ENCODE measurements around the gene HTR2C. TPM values are rescaled to one million over a fixed set of nuclear protein-coding genes. Genes with fewer than 3 reads are reported as not detected.
"Not testable (repeated sequence)": the region's sequence is repeated elsewhere in the genome, so short reads cannot be mapped to it uniquely, and the experiment has no call there.

HTR2C gene
- total RNA-seq, 1 donor from 2014 or later, result 0.34 TPM

DNA sequence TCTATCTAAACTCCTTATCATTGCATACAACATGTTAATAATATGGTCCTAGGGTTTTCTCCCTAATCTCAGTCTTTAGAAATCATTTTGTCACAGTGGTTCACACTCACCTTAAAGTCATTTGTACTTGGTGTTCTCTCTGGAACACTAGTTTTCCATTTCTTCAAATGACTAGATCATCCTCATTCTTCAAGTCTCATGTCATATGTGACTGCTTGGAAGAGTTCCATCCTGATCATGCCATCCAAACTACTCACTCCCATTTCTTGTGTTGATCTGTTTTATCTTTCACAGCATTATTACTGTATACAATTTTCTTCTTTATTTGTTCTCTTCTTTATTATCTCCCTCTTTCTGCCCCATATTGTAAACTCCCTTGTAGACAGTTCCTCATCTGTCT is 66.5 kb downstream of the HTR2C start:
- Mint-ChIP-seq H3K27me3 (peaks cover 8% of the 10 kb centered on the region), H3K9me3 (no peaks in the 10 kb centered on the region), H3K4me1 (ENCODE audit: unreplicated experiment) (no peaks in the 10 kb centered on the region), H3K27ac (no peak overlapping the region), H3K4me3 (no peak overlapping the region), H3K36me3 (no peaks in the 10 kb centered on the region)
- TF ChIP-seq, protein P1, sequence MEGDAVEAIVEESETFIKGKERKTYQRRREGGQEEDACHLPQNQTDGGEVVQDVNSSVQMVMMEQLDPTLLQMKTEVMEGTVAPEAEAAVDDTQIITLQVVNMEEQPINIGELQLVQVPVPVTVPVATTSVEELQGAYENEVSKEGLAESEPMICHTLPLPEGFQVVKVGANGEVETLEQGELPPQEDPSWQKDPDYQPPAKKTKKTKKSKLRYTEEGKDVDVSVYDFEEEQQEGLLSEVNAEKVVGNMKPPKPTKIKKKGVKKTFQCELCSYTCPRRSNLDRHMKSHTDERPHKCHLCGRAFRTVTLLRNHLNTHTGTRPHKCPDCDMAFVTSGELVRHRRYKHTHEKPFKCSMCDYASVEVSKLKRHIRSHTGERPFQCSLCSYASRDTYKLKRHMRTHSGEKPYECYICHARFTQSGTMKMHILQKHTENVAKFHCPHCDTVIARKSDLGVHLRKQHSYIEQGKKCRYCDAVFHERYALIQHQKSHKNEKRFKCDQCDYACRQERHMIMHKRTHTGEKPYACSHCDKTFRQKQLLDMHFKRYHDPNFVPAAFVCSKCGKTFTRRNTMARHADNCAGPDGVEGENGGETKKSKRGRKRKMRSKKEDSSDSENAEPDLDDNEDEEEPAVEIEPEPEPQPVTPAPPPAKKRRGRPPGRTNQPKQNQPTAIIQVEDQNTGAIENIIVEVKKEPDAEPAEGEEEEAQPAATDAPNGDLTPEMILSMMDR (conservative IDR thresholded peaks at IDR 0.05), result no peak
- no peak for DNase-seq (ENCODE audit: extremely low spot score, unreplicated experiment)

DNA sequence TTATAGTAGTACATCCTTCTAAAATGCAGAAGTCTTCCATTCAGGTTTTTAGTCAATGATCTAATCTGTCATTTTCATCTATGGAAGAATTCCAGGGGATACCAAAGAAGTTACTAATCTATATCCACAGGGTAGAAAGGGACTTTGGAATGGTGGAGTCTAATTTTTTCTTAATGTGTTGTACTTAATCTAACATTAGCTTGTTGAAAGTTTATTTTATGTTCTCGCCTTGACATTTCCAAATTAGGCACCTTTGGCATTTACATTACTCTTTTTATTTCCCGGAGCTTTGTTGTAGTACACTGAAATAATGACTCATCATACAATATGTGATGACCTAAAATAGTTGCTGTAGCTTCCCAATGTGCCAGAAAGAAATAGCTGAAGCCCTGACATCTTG is 91.5 kb downstream of the HTR2C start:
- no peak for DNase-seq (ENCODE audit: extremely low spot score, unreplicated experiment)
- H3K27ac Mint-ChIP-seq, result no peak overlapping the region
- H3K27me3 Mint-ChIP-seq, result no peaks in the 10 kb centered on the region
- TF ChIP-seq, protein P1 (conservative IDR thresholded peaks at IDR 0.05), result no peak
- H3K4me1 Mint-ChIP-seq (ENCODE audit: unreplicated experiment), result no peaks in the 10 kb centered on the region
- no peaks in the 10 kb centered on the region for H3K9me3 Mint-ChIP-seq
- H3K4me3 Mint-ChIP-seq, result no peak overlapping the region
- no peaks in the 10 kb centered on the region for H3K36me3 Mint-ChIP-seq

DNA sequence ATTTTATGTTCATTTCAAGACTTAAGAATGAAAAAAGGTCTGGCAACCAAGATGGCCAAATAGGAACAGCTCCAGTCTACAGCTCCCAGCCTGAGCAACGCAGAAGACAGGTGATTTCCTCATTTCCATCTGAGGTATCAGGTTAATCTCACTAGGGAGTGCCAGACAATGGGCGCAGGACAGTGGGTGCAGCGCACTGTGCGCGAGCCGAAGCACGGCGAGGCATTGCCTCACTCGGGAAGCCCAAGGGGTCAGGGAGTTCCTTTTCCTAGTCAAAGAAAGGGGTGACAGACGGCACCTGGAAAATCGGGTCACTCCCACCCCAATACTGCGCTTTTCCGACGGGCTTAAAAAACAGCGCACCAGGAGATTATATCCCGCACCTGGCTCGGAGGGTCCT is 116.6 kb downstream of the HTR2C start:
- not testable (repeated sequence) for DNase-seq (ENCODE audit: extremely low spot score, unreplicated experiment); H3K9me3 Mint-ChIP-seq; H3K27ac Mint-ChIP-seq; H3K4me1 Mint-ChIP-seq (ENCODE audit: unreplicated experiment); H3K27me3 Mint-ChIP-seq; H3K36me3 Mint-ChIP-seq; H3K4me3 Mint-ChIP-seq

DNA sequence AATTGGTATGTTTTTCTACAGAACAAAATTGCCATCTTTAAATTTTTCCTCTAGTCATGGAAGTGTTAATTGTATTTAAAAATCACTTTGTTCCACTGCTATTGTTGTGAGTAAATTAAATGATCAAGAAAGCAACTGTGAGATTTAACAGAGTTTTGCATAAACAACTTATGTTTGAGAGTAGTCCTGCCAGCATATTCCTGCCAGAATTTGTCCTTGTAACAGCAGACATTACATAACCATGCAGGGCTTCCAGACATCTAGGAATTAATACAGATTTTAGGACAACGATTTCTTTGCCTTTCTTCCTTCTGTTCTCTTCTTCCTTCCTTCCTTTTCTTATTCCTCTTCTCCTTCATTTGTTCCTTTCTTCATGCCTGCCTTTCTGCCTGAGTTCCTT is 125.5 kb downstream of the HTR2C start:
- no peaks in the 10 kb centered on the region for H3K36me3 Mint-ChIP-seq
- DNase-seq (ENCODE audit: extremely low spot score, unreplicated experiment), result no peak
- no peaks in the 10 kb centered on the region for H3K9me3 Mint-ChIP-seq
- H3K27me3 Mint-ChIP-seq, result peaks cover 4% of the 10 kb centered on the region
- H3K27ac Mint-ChIP-seq, result no peak overlapping the region
- TF ChIP-seq, protein P1 (conservative IDR thresholded peaks at IDR 0.05), result no peak
- no peaks in the 10 kb centered on the region for H3K4me1 Mint-ChIP-seq (ENCODE audit: unreplicated experiment)
- no peak overlapping the region for H3K4me3 Mint-ChIP-seq

DNA sequence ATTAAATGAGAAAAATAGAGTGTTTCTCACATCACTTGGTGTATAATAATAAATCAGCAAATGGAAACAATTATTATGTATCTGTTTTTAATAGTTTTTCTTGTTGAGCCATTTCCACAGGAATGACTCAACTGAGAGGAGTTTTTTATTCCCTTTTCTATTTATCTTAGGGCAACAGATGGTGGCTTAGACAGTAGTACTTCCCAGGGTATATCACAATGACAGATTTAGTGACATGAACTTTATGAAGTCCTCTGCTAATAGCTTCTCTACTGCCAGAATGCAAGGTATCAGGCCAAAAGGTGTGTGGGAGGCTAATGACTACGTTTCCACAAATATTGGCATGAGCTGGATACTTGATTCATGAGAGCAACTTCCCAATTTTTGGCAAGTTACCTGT is 126.7 kb downstream of the HTR2C start:
- H3K4me1 Mint-ChIP-seq (ENCODE audit: unreplicated experiment), result no peaks in the 10 kb centered on the region
- no peak overlapping the region for H3K4me3 Mint-ChIP-seq
- H3K27ac Mint-ChIP-seq, result no peak overlapping the region
- H3K27me3 Mint-ChIP-seq, result peaks cover 4% of the 10 kb centered on the region
- TF ChIP-seq, protein P1 (conservative IDR thresholded peaks at IDR 0.05), result no peak
- no peaks in the 10 kb centered on the region for H3K36me3 Mint-ChIP-seq
- DNase-seq (ENCODE audit: extremely low spot score, unreplicated experiment), result no peak
- no peaks in the 10 kb centered on the region for H3K9me3 Mint-ChIP-seq

DNA sequence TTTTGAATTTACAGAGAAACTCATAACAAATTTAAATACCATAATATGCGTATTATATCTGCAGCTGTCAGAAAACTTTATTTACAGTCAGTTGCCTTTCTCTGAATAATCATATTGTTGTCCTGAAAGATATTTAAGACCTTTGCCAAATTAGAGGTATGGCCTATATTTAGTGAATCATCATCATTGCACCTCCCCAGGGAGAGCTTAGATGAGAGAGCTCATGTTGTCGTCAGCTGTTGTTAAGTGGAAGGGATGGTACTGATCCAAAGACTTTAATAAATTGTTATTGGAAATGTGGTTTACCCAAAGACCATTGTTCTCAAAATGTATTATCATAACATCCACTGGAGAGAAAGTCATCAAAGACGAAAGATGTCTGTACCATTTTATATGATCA is 128.6 kb downstream of the HTR2C start:
- TF ChIP-seq, protein P1 (conservative IDR thresholded peaks at IDR 0.05), result no peak
- no peaks in the 10 kb centered on the region for H3K4me1 Mint-ChIP-seq (ENCODE audit: unreplicated experiment)
- H3K4me3 Mint-ChIP-seq, result no peak overlapping the region
- DNase-seq (ENCODE audit: extremely low spot score, unreplicated experiment), result no peak
- no peaks in the 10 kb centered on the region for H3K36me3 Mint-ChIP-seq
- H3K9me3 Mint-ChIP-seq, result no peaks in the 10 kb centered on the region
- H3K27me3 Mint-ChIP-seq, result peaks cover 4% of the 10 kb centered on the region
- no peak overlapping the region for H3K27ac Mint-ChIP-seq
